GM12872 (cell line): ENCODE data around the gene CYFIP2.

ENCODE experiments used
- CTCF ChIP-seq: IDR thresholded peaks from 3 replicates; pipeline ENCODE4 v1.5.1; 2011; ENCODE audit warnings: low read depth, mild to moderate bottlenecking, low read length, moderate library complexity; ENCODE audit not compliant: insufficient read depth

The CYFIP2 gene

GRCh38 chr5:157283434-157283833, 17.5 kb downstream of the CYFIP2 start:
- TF ChIP-seq CTCF = no peak

- TF ChIP-seq CTCF = no peak
These were observed 18.7 kb downstream of the CYFIP2 start for GRCh38 chr5:157284458-157285212.

GRCh38 chr5:157285310-157286035, 19.6 kb downstream of the CYFIP2 start:
- no peak for TF ChIP-seq CTCF

- TF ChIP-seq CTCF = no peak
These were observed 20.9 kb downstream of the CYFIP2 start for GRCh38 chr5:157286761-157287211.

- no peak for TF ChIP-seq CTCF
These were observed 22.7 kb downstream of the CYFIP2 start for GRCh38 chr5:157288405-157289163.

GRCh38 chr5:157289164-157289819, 23.4 kb downstream of the CYFIP2 start:
- TF ChIP-seq CTCF = no peak
